Astrocyte (in vitro differentiated cells and primary cell): ENCODE measurements around the gene ITSN1. TPM values are rescaled to one million over a fixed set of nuclear protein-coding genes. Genes with fewer than 3 reads are reported as not detected.
A peak's percentile ranks its signal among the peaks of the same experiment; 100 is the strongest.

Source experiments
- DNase-seq: peaks from one replicate; pipeline ENCODE4 v3.0.0-alpha.2; 2010; ENCODE audit warnings: low read depth
- FAIRE-seq: peaks from 2 replicates; lab custom pipeline; 2011; peaks lifted over from hg19 to GRCh38; lab: Jason Lieb, UNC
- H2AFZ ChIP-seq: 2 replicates; pipeline ENCODE4 v1.6.0; 2012; ENCODE audit warnings: low read depth, low read length, inconsistent platforms
- H3K27ac ChIP-seq: 2 replicates; pipeline ENCODE4 v1.5.1; 2011; ENCODE audit warnings: low read depth, low read length, inconsistent platforms
- H3K27me3 ChIP-seq: 2 replicates; pipeline ENCODE4 v1.6.0; 2011; ENCODE audit warnings: low read length, inconsistent platforms; ENCODE audit not compliant: insufficient read depth
- H3K36me3 ChIP-seq: 2 replicates; pipeline ENCODE4 v1.5.1; 2011; ENCODE audit warnings: low read length, inconsistent platforms; ENCODE audit not compliant: insufficient read depth
- H3K4me1 ChIP-seq: 2 replicates; pipeline ENCODE4 v1.5.1; 2011; ENCODE audit warnings: low read length, inconsistent platforms; ENCODE audit not compliant: insufficient read depth
- H3K4me2 ChIP-seq: 2 replicates; pipeline ENCODE4 v1.6.0; 2012; ENCODE audit warnings: low read length, inconsistent platforms
- H3K4me3 ChIP-seq: 2 replicates; pipeline ENCODE4 v1.5.1; 2011; ENCODE audit warnings: low read depth, mild to moderate bottlenecking, low read length, inconsistent platforms; ENCODE audit not compliant: insufficient read depth
- H3K79me2 ChIP-seq: 2 replicates; pipeline ENCODE4 v1.6.0; 2012; ENCODE audit warnings: mild to moderate bottlenecking, low read length, inconsistent platforms; ENCODE audit not compliant: insufficient read depth
- H3K9ac ChIP-seq: 2 replicates; pipeline ENCODE4 v1.6.0; 2012; ENCODE audit warnings: mild to moderate bottlenecking, low read length, inconsistent platforms
- H3K9me3 ChIP-seq: 2 replicates; pipeline ENCODE4 v1.5.1; 2012; ENCODE audit warnings: low read depth, mild to moderate bottlenecking, low read length, inconsistent platforms; ENCODE audit not compliant: insufficient read depth
- H4K20me1 ChIP-seq: 2 replicates; pipeline ENCODE4 v1.6.0; 2012; ENCODE audit warnings: low read length, inconsistent platforms; ENCODE audit not compliant: insufficient read depth
- H3K27ac Mint-ChIP-seq: one replicate; pipeline ENCODE4 v1.8.0; 2021; ENCODE audit warnings: mild to moderate bottlenecking, mixed read lengths; ENCODE audit not compliant: unreplicated experiment
- H3K27me3 Mint-ChIP-seq: one replicate; pipeline ENCODE4 v1.8.0; 2021; ENCODE audit warnings: low read depth, mixed read lengths; ENCODE audit not compliant: unreplicated experiment
- H3K36me3 Mint-ChIP-seq: one replicate; pipeline ENCODE4 v1.8.0; 2021; ENCODE audit warnings: low read depth, mixed read lengths; ENCODE audit not compliant: unreplicated experiment
- H3K4me1 Mint-ChIP-seq: one replicate; pipeline ENCODE4 v1.8.0; 2021; ENCODE audit warnings: low read depth, mixed read lengths; ENCODE audit not compliant: unreplicated experiment
- H3K4me3 Mint-ChIP-seq: one replicate; pipeline ENCODE4 v1.8.0; 2021; ENCODE audit warnings: mild to moderate bottlenecking, moderate library complexity, mixed read lengths; ENCODE audit not compliant: unreplicated experiment
- H3K9me3 Mint-ChIP-seq: one replicate; pipeline ENCODE4 v1.8.0; 2021; ENCODE audit warnings: mild to moderate bottlenecking, mixed read lengths; ENCODE audit not compliant: unreplicated experiment
- CTCF ChIP-seq: IDR thresholded peaks from 2 replicates; pipeline ENCODE4 v1.5.1; 2011; ENCODE audit warnings: low read depth, mild to moderate bottlenecking, inconsistent platforms, low read length, moderate library complexity; ENCODE audit not compliant: insufficient read depth
- EZH2 ChIP-seq: IDR thresholded peaks from 2 replicates; pipeline ENCODE4 v1.6.1; 2012; ENCODE audit warnings: mild to moderate bottlenecking, low read length, inconsistent platforms; ENCODE audit not compliant: insufficient read depth
- total RNA-seq: library from RNA; stranded (reverse); gene quantifications from 2 replicates; pipeline ENCODE4 v1.2.1, GENCODE V29; 2021

The ITSN1 gene
- total RNA-seq, 1 donor from 2014 or later, result 77.3 TPM

GRCh38 chr21:33821503-33822322 is 179.4 kb downstream of the ITSN1 start:
- peaks cover 25% of the 10 kb centered on the region for H3K4me1 ChIP-seq
- no peaks in the 10 kb centered on the region for H3K9me3 ChIP-seq
- no peak overlapping the region for H3K9ac ChIP-seq
- no peaks in the 10 kb centered on the region for H3K9me3 Mint-ChIP-seq
- no peak for FAIRE-seq
- H3K79me2 ChIP-seq, result no peaks in the 10 kb centered on the region
- H2AFZ ChIP-seq, result no peak overlapping the region
- H3K27ac Mint-ChIP-seq, result no peak overlapping the region
- H3K4me3 Mint-ChIP-seq, result no peak overlapping the region
- H3K36me3 Mint-ChIP-seq, result peaks cover 14% of the 10 kb centered on the region
- no peak for TF ChIP-seq EZH2
- TF ChIP-seq CTCF, result peak; percentile 7
- H3K27ac ChIP-seq, result no peak overlapping the region
- no peaks in the 10 kb centered on the region for H3K27me3 Mint-ChIP-seq
- no peak overlapping the region for H3K4me3 ChIP-seq
- DNase-seq, result no peak
- peaks cover 9% of the 10 kb centered on the region for H3K36me3 ChIP-seq
- H3K27me3 ChIP-seq, result no peaks in the 10 kb centered on the region
- H4K20me1 ChIP-seq, result no peaks in the 10 kb centered on the region
- no peak overlapping the region for H3K4me2 ChIP-seq
- H3K4me1 Mint-ChIP-seq, result peaks cover 23% of the 10 kb centered on the region

GRCh38 chr21:33824156-33824941 is 182.0 kb downstream of the ITSN1 start:
- FAIRE-seq (no peak), DNase-seq (peak; percentile 20)
- Mint-ChIP-seq H3K9me3 (peaks cover under 1% of the 10 kb centered on the region), H3K27me3 (no peaks in the 10 kb centered on the region), H3K4me1 (peaks cover 23% of the 10 kb centered on the region), H3K4me3 (no peak overlapping the region), H3K27ac (peak overlapping the region; percentile 59), H3K36me3 (peaks cover 27% of the 10 kb centered on the region)
- Histone ChIP-seq H3K27me3 (no peaks in the 10 kb centered on the region), H4K20me1 (no peaks in the 10 kb centered on the region), H2AFZ (no peak overlapping the region), H3K9me3 (no peaks in the 10 kb centered on the region), H3K4me3 (no peak overlapping the region), H3K79me2 (no peaks in the 10 kb centered on the region), H3K4me1 (peaks cover 25% of the 10 kb centered on the region), H3K9ac (no peak overlapping the region), H3K36me3 (peaks cover 7% of the 10 kb centered on the region), H3K4me2 (peak overlapping the region; percentile 47), H3K27ac (no peak overlapping the region)
- no peak for TF ChIP-seq CTCF
- no peak for TF ChIP-seq EZH2
